NCI-H1436 (cell line): ENCODE data around the gene FAM237B.

Experiments
- DNase-seq: peaks from one replicate; lab custom pipeline; 2025; lab: John Stamatoyannopoulos, UW

The FAM237B gene

DNA sequence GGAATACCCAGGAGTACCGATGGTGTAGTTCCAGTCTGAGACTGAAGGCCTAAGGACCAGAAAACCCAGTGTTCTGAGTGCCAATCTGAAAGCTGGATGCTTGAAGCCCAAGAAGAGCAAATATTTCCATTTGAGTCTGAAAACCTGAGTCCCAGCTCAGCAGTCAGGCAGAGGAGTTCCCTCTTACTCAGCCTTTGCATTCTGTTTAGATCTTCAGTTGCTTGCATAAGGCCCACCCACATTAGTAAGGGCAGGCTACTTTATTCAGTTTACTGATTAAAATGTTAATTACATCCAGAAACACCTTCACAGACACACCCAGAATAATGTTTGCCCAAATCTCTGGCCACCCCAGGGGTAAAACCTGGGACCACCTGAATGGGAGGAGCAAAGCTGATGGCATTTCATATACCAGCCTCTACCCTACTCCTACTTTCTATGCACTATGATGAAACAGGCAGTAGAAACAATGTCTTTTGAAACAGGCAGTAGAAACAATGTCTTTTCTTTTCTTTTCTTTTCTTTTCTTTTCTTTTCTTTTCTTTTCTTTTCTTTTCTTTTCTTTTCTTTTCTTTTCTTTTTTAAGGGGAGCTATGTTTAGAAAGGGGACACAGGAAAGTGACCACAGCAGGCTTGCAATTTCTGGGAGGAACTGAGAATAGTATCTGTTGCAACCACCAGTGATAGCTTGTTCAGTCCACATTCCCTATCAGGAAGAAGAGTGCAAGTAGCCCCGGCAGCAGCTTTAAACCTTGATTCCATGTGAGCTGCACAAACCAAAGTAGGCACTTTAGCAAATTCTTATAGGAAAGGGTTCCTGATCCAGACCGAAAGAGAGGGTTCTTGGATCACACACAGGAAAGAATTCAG, 30.6 kb downstream of the FAM237B start:
- no peak for DNase-seq

DNA sequence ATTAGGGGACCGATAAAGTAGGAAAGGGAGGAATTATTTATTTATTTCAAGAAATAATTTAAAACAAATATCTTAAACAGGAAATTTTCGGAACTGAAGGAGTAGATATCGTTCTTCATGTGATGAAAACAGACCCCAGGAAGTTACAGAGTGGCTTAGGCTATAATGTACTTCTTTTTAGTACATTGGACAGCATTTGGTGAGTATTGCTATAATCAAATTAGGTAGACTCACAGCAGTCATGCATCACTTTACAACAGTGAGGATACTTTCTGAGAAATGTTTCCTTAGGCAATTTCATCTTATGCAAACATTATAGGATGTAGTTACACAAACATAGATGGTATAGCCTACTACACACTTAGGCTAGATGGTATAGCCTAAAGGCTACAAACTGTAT, 33.0 kb downstream of the FAM237B start:
- DNase-seq, result no peak

DNA sequence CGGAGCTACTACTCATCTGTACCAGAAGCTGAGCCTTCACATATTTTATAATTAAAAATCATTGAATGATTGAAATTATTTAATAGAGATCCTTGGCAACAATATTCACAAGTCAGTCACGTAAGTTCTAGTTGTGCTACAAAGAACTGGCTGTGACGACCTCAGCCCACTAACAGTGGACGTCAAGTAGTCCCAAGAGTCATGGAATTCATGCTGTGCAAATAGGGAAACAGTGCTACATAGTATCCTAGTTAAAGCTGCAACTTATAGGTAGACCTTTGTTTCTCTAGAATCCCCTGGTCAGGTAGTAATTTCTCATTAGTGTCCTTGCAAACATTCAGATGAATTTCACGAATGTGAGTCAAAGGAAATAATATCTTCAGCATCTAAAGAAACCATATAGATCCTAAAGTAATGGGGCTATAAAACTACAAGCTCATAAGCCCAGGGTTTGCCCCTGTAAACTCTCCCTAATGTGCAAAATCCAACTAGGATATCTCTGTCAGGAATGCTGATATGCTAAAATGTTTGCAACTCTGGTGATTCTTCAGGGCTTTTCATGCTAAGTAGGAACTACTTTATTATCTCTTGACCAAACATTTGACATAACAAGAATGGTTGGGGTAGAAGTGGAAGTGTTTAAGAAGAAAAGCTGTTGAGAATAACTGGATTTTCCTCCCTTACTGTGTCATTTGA, 44.9 kb downstream of the FAM237B start:
- no peak for DNase-seq

DNA sequence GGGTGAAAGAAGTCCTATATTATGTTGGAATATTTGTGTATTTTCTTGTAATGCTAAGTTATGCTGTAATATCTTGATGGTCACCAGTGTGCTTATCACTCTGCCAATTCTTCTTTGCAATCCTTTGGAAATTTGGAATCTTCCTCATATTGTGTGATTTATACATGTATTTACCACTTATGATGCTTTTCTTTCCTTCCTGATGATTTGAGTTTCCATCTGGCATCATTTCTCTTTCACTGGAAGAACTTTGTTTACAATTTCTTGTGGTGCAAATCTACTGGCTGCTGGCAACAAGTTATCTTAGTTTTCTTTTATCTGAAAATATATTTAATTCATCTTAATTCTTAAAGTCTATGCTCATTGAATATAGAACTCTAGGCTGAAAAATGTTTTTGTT, 46.9 kb downstream of the FAM237B start:
- no peak for DNase-seq

DNA sequence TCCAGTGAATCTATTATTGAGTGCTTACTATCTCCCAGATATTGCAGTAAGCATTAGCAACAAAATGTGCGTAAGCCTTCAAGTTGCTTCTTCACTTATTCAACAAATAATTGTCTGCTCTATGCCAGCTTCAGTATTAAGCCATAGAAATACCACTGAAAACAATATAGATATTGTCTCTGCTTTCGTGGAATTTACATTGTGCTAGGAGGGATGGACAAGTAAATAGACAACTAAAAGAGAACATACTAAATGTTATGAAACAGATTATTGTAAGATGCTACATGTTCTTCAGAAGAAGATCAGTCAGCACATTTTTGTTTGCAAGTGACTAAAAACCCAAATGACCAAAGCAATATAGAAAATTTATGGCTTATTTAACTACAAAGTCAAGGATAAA, 48.9 kb downstream of the FAM237B start:
- DNase-seq, result no peak

DNA sequence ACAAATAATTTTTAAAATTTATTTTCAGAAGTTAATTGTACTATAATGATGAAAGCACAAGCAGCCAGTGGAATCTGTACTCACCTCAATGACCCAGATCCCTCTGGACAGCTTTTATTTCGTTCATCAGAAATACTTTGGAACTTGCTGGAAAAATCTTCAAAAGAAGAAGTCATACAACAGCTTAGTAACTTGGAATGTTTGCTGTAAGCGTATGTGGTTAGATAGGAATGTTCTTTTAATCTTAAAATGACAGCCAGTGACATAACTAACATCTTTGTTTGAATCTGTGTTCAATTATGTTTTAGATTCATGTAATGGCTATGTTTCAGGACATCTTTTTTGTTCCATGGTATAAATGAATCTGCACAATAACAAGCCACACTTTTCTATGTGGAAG, 49.4 kb downstream of the FAM237B start:
- DNase-seq, result no peak

DNA sequence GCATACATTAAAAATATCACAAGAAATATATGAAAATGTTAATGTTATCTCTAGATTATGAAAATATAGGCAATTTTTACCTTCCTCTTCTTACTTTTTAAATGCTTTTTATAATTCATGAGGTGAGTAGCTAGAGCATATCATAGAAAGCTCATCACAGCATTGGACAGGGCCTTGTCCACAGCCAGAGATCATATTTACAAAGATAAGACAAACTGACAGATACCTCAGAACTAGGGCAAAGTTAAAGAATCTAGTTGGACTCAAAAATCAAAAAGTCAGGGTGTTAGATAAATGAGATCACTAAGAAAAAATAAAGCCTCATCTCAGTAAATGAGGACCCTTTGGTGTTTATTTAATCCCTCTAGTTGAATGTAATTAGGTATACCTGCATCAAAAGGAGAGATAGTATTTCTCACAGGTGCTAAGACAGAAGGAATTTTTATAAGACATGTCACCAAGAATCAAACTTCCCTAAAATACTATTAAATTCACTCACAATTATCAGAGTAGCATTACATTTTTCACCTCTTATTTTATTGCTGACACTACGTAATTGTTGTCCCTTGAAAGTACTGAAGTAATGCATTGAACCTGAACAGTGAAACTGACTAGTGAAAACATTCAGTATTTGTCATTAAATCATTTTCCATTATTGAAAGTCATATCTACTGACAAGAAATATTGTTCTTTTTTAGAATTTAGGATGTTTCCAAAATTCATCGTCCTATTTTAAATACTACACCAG, 50.5 kb downstream of the FAM237B start:
- no peak for DNase-seq

DNA sequence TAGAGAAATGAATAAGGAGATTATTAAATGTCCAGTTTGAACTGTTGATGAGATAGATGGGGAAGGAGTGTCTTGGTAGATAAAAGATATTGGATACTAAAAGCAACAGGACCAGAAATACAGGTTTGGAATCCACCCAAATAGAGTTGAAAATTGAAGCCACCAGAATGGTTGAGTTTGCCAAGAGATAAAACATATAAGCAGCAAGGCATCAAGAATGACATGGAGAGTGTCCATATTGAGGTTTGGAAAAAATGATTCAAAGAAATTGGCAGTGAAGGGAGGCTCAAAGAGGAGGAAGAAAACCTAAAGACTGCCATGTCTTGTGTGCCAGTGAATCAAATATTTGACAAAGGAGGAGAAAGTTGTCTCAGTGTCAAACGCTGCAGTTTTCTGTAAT, 51.9 kb downstream of the FAM237B start:
- DNase-seq, result no peak

DNA sequence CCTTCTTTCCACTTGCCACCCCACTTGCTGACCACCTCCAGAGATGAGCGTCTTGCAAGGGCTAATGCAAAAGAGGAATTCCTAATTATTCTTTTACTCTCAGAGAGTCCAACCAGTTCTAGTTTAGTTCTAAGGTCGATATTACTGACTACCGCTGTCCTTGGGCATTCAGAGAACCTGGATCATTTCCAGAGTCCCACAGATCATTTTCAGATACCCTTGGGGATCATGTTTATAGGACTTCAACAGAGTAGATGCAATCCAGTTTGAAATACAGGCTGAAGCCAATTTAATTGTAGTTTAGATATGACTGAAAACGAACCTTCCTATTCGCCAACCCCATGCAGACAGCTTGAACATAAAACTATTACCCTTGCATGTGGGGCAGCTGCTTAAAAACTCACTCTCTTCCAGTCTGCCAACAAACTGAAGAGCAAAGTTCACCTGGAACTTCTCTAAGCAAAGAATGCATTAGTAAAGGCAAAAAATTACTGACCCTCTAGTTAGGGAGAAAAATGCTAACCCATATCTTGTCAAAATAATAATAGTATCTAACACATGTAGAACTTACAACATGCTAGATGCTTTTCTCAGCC, 53.7 kb downstream of the FAM237B start:
- DNase-seq, result no peak

DNA sequence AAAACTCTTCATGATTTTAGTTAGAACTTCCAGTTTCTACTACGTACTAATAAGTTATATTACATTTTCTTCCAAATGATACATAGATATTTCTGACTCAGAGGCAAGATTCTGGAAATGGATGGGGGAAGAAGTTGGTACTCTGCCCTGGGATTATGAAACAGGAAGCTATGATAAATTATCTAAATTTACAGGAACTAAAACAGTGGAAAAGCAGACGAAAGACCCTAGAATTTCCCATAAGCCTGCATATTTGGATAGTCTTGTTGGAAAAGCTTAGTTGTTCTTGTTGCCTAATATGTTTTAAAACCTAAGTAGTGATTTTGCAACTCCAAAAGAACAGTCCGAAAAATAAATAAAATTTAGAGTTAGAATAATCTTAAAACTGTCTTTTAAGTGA, 54.3 kb downstream of the FAM237B start:
- DNase-seq, result no peak
